ENCODE data around the gene LRSAM1. TPM values are rescaled to one million over a fixed set of nuclear protein-coding genes. Genes with fewer than 3 reads are reported as not detected.

Gene LRSAM1
- total and polyA plus RNA-seq, 9 of the 15 experiments (the other 6 are each of a cell fraction or from before 2014, with no cell fraction given), result 0.07 to 16.2 (median 4.7) TPM

- TF ChIP-seq MYNN (IDR thresholded peaks at IDR 0.05), result peak; percentile 61; the same call in 1 of the 2 replicates
- TF ChIP-seq MYNN (CRISPR knock-in tag; IDR thresholded peaks at IDR 0.05), result no peak
- no peak for TF ChIP-seq NFIX (CRISPR knock-in tag; IDR thresholded peaks at IDR 0.05; ENCODE audit: low read depth)
- TF ChIP-seq ZNF197 (CRISPR knock-in tag; IDR thresholded peaks at IDR 0.05; ENCODE audit: low read depth), result 0 out of 2 replicates have a peak, but pooled peaks have one; percentile 52
- TF ChIP-seq CEBPB (tag; IDR thresholded peaks at IDR 0.05), result peak; percentile 29; the same call in 1 of the 2 replicates
- TF ChIP-seq RBM25 (IDR thresholded peaks at IDR 0.05; ENCODE audit: low read depth, low read length, severe bottlenecking), result peak; percentile 80
- peak; percentile 96 for TF ChIP-seq BCOR (IDR thresholded peaks at IDR 0.05)
- TF ChIP-seq, protein P1, sequence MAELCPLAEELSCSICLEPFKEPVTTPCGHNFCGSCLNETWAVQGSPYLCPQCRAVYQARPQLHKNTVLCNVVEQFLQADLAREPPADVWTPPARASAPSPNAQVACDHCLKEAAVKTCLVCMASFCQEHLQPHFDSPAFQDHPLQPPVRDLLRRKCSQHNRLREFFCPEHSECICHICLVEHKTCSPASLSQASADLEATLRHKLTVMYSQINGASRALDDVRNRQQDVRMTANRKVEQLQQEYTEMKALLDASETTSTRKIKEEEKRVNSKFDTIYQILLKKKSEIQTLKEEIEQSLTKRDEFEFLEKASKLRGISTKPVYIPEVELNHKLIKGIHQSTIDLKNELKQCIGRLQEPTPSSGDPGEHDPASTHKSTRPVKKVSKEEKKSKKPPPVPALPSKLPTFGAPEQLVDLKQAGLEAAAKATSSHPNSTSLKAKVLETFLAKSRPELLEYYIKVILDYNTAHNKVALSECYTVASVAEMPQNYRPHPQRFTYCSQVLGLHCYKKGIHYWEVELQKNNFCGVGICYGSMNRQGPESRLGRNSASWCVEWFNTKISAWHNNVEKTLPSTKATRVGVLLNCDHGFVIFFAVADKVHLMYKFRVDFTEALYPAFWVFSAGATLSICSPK (IDR thresholded peaks at IDR 0.05; ENCODE audit: borderline replicate concordance), result no peak
- no peak for TF ChIP-seq SETDB1 (IDR thresholded peaks at IDR 0.05; ENCODE audit: low read length)
- TF ChIP-seq RBM17 (IDR thresholded peaks at IDR 0.05; ENCODE audit: borderline replicate concordance, low read depth, low read length), result no peak
- TF ChIP-seq SRSF1 (IDR thresholded peaks at IDR 0.05; ENCODE audit: low read depth, low read length), result no peak
- no peak for TF ChIP-seq RBM15 (IDR thresholded peaks at IDR 0.05; ENCODE audit: insufficient read depth, low read length)
- peak in 1 of 2 experiments; percentile 75; a peak in 2 of 4 replicates for TF ChIP-seq ZNF318 (IDR thresholded peaks at IDR 0.05; ENCODE audit: borderline replicate concordance in 1 of 2, low read depth in 1 of 2)
- TF ChIP-seq ERF (CRISPR knock-in tag; IDR thresholded peaks at IDR 0.05), result no peak
- TF ChIP-seq ZC3H11A (IDR thresholded peaks at IDR 0.05; ENCODE audit: low read depth, low read length), result no peak
- TF ChIP-seq GATAD2A (IDR thresholded peaks at IDR 0.05), result no peak
- TF ChIP-seq HDAC3 (IDR thresholded peaks at IDR 0.05; ENCODE audit: borderline replicate concordance, partially characterized antibody), result no peak
- no peak for TF ChIP-seq NR2C1 (IDR thresholded peaks at IDR 0.05)
- peak; percentile 49 for TF ChIP-seq NR2C1 (tag; IDR thresholded peaks at IDR 0.05)
- no peak for TF ChIP-seq ZNF507 (tag; conservative IDR thresholded peaks at IDR 0.05)
Measured at GRCh38 chr9:127539259-127539981, 88.1 kb downstream of the LRSAM1 start (continued).

All from K562 (cell line).